ENCODE results near the gene IL17RE.
"Not testable (repeated sequence)": the region's sequence is repeated elsewhere in the genome, so short reads cannot be mapped to it uniquely, and the experiment has no call there.

Gene IL17RE, protein sequence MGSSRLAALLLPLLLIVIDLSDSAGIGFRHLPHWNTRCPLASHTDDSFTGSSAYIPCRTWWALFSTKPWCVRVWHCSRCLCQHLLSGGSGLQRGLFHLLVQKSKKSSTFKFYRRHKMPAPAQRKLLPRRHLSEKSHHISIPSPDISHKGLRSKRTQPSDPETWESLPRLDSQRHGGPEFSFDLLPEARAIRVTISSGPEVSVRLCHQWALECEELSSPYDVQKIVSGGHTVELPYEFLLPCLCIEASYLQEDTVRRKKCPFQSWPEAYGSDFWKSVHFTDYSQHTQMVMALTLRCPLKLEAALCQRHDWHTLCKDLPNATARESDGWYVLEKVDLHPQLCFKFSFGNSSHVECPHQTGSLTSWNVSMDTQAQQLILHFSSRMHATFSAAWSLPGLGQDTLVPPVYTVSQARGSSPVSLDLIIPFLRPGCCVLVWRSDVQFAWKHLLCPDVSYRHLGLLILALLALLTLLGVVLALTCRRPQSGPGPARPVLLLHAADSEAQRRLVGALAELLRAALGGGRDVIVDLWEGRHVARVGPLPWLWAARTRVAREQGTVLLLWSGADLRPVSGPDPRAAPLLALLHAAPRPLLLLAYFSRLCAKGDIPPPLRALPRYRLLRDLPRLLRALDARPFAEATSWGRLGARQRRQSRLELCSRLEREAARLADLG

DNA sequence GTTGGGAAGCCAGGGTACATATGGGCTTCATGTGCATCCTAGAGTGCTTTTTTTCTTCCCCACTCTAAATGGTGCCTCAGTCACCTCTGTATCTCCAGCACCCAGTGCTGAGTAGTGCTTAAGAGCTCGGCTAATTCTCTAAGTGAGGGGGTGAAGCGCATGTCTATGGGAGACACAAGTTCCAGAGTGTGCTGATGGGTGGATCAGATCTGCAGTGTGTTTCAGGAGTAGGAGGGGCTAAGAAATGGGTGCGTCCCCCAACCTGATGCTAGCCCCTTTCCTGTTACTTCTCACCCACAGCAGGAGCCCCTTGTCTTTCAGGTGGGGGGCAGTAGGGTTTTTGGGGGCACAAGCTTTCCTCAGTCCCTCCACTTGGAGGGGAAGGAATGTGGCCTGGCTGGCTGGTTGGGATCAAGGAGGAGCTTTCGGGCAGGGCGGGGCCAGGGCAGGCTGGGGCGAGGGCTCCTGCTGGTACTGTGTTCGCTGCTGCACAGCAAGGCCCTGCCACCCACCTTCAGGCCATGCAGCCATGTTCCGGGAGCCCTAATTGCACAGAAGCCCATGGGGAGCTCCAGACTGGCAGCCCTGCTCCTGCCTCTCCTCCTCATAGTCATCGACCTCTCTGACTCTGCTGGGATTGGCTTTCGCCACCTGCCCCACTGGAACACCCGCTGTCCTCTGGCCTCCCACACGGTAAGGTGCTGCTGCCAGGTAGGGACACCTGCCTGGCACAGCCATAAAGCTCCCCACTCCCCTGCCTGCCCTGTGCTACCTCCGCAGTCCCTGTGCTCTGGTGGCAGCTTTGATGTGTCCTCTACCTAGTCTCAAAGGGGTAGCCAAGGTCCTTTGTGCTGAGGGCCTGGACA is at the start of gene IL17RE:
TSS of gene IL17RE (plus strand) at position 477 of the 866 bp plus-strand sequence. CDS start at position 562, 85 bp downstream.
- peak; percentile 60 for DNase-seq

DNA sequence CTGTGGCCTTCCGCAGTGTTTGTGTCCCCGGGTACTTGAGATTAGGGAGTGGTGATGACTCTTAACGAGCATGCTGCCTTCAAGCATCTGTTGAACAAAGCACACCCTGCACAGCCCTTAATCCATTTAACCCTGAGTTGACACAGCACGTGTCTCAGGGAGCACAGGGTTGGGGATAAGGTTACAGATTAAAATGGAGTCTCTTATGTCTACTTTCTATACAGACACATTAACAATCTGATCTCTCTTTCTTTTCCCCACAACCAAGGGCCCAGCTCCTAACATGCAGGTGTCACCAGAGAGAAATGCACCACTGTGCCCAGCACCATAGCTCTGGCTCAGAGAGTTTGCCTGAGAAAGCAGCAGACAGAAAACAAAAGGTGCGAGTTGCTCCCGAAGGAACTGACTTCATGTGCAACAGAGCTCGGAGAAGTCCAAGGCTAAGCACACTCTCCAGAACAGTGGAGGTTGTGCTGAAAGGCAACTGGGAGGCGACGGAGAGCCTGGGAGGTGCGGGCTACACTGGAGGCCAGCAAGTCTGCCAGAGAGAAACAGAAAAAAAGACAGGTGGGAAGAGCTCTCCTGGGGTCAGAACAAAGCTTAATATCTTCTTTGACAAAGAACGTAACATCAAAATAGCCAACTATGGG is 48.2 kb upstream of the IL17RE start:
- DNase-seq: not testable (repeated sequence)

DNA sequence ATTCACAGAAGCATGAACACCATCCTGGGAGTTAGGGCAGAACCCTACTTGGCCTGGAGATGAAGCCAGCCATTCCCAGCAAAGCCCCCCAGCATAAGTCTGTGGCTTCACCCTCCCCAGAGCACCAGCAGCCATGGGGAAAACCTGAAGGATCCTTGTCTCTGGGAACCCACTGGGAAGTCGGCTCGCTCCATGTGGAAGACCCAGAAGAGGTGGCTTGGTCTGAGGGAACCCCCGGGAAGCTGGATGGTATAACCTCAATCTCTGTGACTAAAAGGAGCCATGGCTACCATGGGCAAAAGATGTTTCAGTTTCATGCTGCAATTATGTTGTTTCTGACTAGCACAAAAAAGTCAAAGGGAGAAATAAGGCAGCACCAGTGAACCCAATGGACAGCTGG is 47.1 kb upstream of the IL17RE start:
- DNase-seq: no peak

DNA sequence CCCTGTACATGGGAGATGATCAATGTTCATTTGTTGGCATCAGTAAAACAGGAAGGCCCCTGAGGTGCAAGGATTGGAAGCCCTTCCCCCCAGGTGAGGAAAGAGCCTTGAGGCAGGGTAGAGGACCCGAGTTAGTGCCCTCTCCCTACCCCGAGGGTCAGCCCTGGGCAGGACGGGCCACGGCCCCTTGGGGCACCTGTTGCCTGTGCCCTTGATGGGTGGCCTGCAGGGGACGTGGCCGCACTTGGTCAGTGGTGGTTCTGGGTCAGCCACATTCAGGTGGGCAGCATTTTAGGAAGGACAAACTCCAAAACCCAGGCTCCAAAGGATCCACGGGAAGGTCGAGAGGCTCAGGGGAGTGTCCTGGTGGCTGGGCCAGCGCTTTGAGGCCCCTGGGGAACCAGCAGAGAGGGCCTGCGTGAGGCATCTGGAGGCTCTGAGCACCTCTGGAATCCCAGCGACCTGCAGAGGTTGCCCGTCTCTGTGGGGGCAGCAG is 43.1 kb upstream of the IL17RE start:
- DNase-seq: no peak

DNA sequence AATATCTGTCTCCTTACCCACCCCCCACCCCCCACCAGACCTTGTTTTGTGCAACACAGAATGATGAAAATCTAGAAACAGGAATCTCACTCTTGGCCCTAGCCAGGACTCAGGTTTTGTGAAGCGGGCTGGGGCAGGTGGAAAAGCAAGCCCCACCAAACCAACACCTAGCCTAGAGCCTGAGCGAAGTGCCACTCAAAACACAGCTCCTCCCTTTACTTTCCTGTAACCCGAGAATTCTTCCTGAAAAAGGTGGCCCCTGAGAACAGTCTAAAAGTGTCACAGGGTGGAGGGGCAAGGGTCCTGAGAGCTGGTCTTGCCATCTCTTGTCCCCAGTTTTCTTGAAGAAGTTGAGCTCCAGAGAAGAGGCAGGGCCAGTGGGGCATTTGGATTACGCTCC is 41.4 kb upstream of the IL17RE start:
- DNase-seq: no peak

DNA sequence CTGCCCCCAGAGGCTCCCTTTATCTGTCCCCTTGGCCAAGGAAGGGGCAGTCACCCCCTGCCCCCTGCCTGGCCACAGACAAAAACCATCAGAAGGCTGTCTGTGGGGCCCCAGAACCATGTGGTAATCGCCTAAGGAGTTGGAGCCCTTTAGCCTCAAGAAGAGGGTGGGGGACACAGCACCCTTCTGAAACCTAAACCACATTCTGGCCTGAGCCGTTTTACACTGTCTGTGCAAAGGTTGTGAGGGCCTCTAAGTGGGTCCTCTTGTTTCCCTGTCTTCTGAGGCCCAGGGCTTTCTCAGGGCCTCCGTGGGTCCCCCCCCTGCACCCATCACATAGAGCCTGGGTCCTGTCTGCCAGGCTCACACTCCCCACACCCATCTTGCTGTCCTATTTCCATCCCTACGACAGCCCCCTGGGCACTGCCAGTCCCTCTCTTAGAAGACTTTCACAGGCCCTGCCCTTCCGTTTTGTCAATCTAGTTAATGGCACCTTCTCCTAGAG is 41.0 kb upstream of the IL17RE start:
- DNase-seq: no peak

DNA sequence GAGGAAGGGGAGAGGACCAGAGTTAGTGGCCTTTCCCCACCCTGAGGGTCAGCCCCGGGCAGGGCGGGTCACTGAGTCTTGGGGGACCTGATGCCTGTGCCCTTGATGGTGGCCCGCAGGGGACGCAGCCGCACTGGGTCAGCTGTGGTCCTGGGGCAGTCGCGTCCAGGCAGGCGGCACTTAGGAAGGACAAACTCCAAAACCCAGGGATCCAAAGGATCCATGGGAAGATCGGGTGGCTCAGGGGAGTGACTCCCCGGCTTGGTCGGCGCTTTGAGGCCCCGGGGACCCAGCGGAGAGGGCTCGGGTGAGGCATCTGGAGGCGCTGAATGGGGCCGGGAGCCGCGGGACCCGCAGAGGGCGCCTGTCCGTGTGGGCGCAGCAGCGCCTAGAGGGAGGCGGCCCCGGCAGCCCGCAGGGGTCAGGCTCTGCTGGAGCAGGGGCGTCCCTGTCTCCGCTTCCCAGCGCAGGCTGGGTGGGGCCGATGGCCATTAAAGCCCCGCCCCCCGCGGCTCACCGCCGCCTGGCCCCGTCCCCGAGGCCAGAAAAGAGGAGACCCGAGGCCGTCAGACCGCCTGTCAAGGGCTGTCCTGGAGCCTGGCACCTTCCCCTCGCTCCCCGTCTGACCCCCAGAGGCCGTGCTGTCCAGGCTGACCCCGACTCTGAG is 40.1 kb upstream of the IL17RE start:
- peak; percentile 50 for DNase-seq

DNA sequence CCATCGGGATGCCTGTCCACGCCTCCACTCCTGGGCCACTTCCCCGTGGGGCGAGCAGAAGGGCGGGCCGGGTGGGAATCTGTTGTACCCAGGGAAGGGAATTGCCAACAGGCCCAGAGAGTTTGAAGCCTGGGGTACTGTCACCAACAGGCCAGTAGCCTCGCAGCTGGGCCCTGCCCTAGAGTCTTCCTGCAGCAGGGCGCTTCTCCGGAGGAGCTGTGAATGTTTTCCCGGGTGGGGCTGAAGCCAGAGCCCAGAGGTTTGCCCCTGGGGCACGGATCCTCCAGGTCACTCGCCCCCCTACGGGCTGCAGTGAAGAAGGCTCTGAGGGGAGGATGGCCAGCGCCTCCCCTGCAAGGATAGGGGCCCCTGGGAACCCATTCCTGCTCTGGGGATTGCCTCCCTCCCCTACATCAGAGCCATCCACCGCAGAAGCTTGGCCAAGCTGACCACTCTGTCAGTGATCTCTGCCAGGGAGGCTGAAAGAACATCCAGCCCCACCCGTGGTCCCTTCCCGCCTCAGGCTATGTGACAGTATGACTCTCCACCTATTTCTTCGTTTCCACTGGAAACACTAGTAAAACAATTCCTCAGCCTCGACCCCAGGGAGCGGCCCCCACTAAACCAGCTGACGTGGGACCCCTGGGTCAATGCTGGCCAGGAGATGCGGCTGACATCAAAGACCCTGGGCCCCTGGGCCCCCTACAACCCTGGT is 39.4 kb upstream of the IL17RE start:
- DNase-seq: no peak

DNA sequence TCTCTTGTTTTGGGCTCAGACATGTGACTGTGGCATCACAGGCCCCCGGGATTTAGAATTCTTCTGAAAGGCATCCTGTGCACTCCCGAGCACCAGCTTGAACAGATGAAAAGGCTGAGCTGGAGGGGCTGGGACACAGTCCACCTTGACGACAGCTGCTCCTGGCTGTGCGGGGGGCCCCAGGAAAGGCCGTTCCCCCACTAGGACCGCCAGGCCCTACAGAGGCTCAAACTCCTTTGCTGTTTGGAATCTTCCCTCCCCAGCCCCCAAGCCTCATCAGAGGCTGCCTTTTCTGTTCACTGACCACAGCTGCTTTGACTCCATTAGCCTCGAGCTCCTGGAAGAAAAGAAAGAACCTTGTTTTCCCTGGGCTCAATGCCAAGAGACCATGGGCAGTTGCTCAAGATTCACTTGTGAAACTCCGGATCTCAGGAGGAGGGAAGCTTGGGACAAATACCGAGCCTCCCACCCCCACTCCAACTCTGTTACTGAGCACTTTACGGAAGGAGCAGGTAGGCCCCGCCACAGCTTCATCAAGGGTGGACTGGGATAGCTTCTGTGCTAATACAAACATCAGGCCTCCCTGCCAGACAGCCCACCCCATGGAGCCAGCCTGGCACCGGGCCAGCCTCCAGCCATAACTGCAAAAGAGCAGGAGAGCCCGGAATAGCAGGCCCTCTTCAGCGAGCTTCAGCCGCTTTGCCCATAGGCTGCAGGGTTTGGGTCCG is 38.3 kb upstream of the IL17RE start:
- DNase-seq: peak; percentile 54

DNA sequence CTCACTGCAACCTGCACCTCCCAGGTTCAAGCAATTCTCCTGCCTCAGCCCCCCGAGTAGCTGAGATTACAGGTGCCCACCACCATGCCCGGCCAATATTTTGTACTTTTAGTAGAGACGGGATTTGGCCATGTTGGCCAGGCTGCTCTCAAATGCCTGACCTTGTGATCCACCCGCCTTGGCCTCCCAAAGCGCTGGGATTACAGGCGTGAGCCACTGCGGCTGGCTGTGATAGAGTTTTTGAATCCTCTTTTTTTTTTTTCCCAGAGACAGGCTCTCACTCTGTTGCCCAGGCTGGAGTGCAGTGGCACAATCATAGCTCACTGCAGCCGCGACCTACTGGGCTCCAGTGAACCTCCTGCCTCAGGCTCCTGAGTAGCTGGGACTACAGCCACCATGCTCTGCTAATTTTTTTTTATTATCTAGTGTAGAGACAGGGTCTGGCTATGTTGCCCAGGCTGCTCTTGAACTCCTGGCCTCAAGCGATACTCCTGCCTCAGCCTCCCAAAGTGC is 37.5 kb upstream of the IL17RE start:
- DNase-seq: not testable (repeated sequence)

DNA sequence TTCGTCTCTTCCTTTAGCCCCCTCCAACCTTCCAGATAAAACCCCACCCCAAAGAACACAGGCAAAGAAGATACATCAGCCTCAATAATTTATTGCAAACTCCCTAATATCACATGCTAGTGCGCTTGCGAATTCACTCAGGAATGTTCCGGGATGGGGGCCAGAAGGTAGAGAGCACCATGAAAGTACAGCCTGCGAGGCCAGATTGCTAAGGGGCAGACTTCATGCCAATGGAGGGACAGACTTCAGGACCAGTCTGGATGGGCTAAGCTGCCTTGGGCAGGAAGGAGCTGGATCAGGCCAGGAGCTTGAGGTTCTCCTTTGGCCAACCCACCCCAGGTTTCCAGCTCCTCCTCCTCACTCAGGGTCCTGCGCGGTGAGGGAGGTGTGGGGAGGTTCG is 36.0 kb upstream of the IL17RE start:
- no peak for DNase-seq

DNA sequence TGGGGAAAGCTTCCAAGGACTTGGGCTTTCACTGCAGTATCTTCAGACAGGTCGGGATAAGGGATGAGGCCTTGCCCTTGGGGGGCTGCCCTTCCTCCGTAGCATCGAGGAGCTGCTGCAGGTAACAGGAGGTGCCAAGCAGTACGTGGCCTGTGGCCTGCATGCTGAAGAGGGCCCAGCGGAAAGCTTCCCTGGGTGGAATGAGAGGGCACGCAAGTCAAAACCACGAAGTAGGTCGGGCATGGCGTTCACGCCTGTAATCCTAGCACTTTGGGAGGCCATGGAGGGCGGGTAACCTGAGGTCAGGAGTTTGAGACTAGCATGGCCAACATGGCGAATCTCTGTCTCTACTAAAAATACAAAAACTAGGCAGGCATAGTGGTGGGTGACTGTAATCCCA is 35.5 kb upstream of the IL17RE start:
- no peak for DNase-seq

DNA sequence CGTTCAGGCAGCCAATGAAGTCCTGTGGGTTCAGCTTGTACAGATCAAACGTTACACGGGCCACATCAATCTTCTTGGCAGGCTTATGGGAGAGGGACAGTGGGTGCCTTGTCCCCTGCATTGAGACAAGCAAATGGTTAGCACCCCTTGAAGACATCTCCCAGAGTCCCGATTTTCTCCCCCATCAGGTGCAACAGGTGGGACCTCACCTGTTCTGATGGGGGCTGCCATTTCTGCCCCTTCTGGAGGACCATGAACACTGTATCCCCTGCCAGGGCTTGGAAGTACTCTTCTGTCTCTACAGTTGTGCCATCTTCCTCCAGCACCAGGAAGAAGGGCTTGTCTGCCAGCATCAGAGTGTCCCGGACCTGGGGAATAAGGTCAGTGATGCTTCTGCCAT is 32.7 kb upstream of the IL17RE start:
- DNase-seq: no peak

DNA sequence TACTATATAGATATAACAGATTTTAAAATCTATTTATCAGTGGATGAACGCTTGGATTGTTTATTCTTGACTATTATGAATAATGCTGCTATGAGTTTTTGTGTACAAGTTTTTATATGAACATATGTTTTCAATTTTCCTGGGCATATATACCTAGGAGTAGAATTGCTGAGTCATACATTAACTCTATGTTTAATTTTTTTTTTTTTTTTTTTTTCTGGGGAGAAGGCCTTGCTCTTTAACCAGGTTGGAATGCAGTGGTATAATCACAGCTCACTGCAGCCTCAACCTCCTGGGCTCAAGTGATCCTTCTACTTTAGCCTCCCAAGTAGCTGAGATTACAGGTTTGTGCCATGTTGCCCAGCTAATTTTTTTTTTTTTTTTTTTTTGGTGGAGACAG is 31.7 kb upstream of the IL17RE start:
- DNase-seq: no peak

DNA sequence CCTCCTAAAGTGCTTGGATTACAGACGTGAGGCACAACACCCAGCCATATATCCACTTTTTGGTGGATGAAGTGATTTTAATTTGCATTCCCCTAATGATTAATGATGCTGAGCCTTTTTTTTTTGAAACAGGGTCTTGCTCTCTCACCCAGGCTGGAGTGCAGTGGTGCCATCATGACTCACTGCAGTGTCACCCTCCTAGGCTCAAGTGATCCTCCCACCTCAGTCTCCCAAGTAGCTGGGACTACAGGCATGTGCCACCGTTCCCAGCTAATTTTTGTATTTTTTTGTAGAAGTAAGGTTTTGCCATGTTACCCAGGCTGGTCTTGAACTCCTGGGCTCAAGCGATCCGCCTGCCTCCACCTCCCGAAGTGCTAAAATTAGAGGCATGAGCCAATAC is 30.6 kb upstream of the IL17RE start:
- not testable (repeated sequence) for DNase-seq

DNA sequence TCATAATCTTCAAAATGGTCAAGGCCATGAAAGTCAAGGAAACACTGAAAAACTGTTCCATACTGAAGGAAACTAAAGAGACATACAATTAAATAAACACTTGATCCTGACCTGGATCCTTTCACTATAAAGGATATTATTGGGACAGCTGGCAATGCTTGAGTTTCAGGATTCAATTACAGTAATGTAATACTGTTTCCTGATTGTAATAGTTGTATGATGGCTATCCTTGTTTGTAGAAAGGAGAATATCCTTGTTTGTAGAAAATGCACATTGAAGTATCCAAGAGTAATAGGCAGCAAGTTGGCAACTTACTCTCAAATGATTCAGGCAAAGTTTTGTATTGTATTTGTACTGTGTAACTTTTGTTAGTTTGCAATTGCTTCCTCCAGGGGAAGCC is 27.2 kb upstream of the IL17RE start:
- peak; percentile 22 for DNase-seq

DNA sequence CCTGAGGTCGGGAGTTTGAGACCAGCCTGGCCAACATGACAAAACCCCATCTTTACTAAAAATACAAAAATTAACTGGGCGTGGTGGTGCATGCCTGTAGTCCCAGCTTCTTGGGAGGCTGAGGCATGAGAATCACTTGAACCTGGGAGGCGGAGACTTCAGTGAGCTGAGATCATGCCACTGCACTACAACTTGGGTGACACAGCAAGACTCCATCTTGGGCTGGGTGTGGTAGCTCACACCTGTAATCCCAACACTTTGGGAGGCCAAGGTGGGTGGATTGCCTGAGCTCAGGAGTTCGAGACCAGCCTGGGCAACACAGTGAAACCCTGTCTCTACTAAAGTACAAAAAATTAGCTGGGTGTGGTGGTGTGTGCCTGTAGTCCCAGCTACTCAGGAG is 26.4 kb upstream of the IL17RE start:
- not testable (repeated sequence) for DNase-seq

DNA sequence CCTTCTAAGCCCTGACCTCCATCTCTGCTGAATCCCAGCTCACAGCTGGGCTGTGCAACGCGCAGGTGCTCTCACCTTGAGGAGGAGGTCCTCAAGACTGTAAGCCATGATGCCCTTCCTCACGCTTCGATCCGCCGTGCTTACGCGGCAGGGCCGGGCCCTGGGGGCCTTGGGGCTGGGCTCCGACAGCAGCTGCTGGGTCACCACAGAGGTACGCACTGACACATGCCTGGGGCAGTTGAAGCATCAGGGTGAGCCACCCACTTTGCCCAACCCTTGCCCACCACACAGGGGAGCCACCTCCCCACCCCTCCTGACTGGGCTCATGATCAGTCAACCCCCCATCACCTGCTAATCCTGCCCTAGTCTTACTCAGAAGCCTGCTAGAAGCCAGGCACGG is 25.7 kb upstream of the IL17RE start:
- DNase-seq: no peak

DNA sequence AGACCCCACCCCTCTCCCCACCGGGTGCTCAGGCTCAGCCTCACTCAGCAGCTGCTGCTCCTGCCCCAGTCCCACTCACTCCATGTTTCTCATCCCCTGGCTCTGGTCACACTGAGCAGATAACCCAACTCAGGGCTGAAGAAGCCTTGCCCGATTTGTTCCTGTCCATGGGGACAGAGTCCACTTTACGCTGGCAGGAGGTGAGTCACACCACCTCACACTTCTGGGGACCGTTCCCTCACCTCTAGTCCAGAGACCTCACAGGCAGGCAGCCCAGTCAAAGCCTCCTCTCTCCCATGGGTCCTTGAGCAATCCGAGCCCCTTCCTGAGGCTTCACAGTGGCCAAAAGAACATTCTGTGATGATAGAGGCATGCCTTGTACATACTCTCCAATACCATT is 23.9 kb upstream of the IL17RE start:
- DNase-seq: no peak

DNA sequence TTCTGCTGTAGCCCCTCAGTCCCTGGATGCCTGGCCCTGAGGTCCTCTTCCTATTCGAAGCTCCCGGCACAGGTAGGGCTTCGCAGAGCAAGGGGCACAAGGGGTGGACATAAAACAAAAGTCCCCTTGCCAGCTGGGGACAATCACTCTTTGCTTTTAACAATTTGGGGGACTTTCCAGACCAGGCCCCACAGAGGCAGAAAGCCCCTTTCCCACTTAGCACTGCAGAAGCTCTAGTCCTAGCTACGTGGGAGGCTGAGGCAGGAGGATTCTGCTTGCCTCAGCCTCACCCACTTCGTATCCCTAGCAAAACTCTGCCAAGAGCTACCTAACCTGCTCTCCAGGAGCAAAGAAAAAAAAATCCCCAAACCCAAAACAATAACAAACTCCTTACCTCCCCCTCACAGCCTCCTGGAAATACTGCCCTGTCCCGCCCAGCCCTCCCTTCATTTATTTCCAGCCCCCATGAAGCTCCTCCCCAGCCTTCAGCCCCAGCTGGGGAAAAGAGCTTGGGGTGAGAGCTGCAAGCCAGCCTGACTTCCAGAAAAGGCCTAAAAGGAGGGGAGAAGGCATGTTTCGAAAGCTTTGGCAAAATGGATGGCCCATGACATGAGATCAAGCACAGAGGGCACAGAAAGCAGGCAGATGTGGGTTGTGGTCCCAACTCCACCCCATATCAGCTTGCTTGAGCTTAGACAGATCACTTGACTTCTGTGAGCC is 22.7 kb upstream of the IL17RE start, which contains the start of gene CIDEC:
TSS of gene CIDEC (minus strand) at position 424 of the 720 bp plus-strand sequence. CDS start 1,767 bp downstream, outside the sequence.
- no peak for DNase-seq

All from NCI-H146 (cell line).